Breast epithelium (tissue), 3 donors: ENCODE measurements around the gene KLHDC3.

Experiments
- CTCF ChIP-seq, 3 donors: fragments of 450-650 bp; IDR thresholded peaks; one replicate each; pipeline ENCODE4 v1.5.1; 2016 to 2017; ENCODE audit warnings: antibody characterized with exemption in 3 of 3, mild to moderate bottlenecking in 3 of 3, moderate library complexity in 3 of 3
- POLR2AphosphoS5 ChIP-seq, 3 donors: sonication (generic); formaldehyde crosslinking; IDR thresholded peaks; one replicate each; pipeline ENCODE4 v1.6.1; 2017; ENCODE audit warnings: antibody characterized with exemption in 3 of 3

DNA sequence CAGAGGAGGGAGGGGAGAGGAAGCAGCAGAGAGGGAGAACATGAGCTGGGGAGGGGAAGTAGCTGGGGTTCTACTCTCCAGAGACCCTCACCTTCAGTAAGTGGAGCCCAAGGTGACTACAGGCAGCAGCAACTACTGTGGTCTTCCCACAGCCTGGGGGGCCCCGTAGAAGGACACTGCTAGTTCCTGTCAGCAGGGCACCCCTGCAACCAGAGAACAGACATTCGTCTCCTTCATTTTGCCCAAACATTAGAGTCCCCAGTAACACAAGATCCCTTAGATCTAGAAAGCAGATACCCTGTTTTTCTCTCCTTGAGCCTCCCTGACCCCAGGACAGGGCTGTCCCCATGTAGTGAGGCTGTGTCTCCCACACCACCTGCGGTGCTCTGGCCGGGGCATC is 45.3 kb upstream of the KLHDC3 start:
- TF ChIP-seq CTCF (IDR thresholded peaks at IDR 0.05) (no peak), POLR2AphosphoS5 (IDR thresholded peaks at IDR 0.05) (no peak)
